CD14-positive monocyte (primary cell): Measurements from ENCODE around the gene LMNTD2. TPM values are rescaled to one million over a fixed set of nuclear protein-coding genes. Genes with fewer than 3 reads are reported as not detected.

ENCODE experiments used
- DNase-seq, 3 donors: peaks; one replicate each; pipeline ENCODE4 v3.0.0-alpha.2; 2011 to 2022
- H2AFZ ChIP-seq: 2 replicates; pipeline ENCODE4 v1.6.0; 2012; ENCODE audit warnings: mild to moderate bottlenecking, low read depth, low read length, inconsistent platforms; ENCODE audit not compliant: insufficient read depth, poor library complexity, severe bottlenecking
- H3K27ac ChIP-seq, 2 donors: 1 replicate in 1 of 2; 2 replicates in 1 of 2; pipeline ENCODE4 v1.5.1; 2012 to 2013; ENCODE audit warnings: low read length in 2 of 2, control low read depth in 1 of 2, inconsistent platforms in 1 of 2, low read depth in 1 of 2, mild to moderate bottlenecking in 1 of 2
- H3K27me3 ChIP-seq, 2 donors: one replicate each; pipeline versions ENCODE4 v1.6.0 to v1.6.1; 2011 to 2013; ENCODE audit warnings: low read length in 2 of 2; ENCODE audit not compliant: control insufficient read depth in 2 of 2, insufficient read depth in 2 of 2
- H3K36me3 ChIP-seq, 2 donors: replicated peaks in 1 of 2; 1 replicate in 1 of 2; 2 replicates in 1 of 2; pipeline versions ENCODE4 v1.5.1 to v1.6.1; 2012 to 2013; ENCODE audit warnings: low read length in 2 of 2, control low read depth in 1 of 2, inconsistent platforms in 1 of 2, mild to moderate bottlenecking in 1 of 2; ENCODE audit not compliant: insufficient read depth in 2 of 2, control insufficient read depth in 1 of 2
- H3K4me1 ChIP-seq, 2 donors: 1 replicate in 1 of 2; 2 replicates in 1 of 2; pipeline versions ENCODE4 v1.5.1 to v1.6.1; 2012 to 2013; ENCODE audit warnings: low read length in 2 of 2, control low read depth in 1 of 2, inconsistent platforms in 1 of 2, mild to moderate bottlenecking in 1 of 2, moderate library complexity in 1 of 2; ENCODE audit not compliant: insufficient read depth in 2 of 2, control insufficient read depth in 1 of 2
- H3K4me2 ChIP-seq: replicated peaks from 2 replicates; pipeline ENCODE3; 2012; ENCODE audit warnings: low read length, moderate library complexity, mild to moderate bottlenecking; ENCODE audit not compliant: poor library complexity, severe bottlenecking; ENCODE audit errors: extremely low read depth
- H3K4me3 ChIP-seq, 3 experiments: fragments of 200-600 bp in 1 of 3; sonication (generic) in 1 of 3; replicated peaks in 1 of 3; 1 replicate in 2 of 3; 2 replicates in 1 of 3; pipeline ENCODE4 v1.5.1; 2011 to 2013; ENCODE audit warnings: low read length in 3 of 3, mild to moderate bottlenecking in 3 of 3, control low read depth in 2 of 3, low read depth in 2 of 3, inconsistent platforms in 1 of 3, moderate library complexity in 1 of 3
- H3K79me2 ChIP-seq: 2 replicates; pipeline ENCODE4 v1.6.0; 2012; ENCODE audit warnings: mild to moderate bottlenecking, control low read depth, inconsistent platforms, low read length, moderate library complexity; ENCODE audit not compliant: insufficient read depth
- H3K9ac ChIP-seq: 2 replicates; pipeline ENCODE4 v1.6.0; 2017; ENCODE audit warnings: low read length, mild to moderate bottlenecking; ENCODE audit not compliant: insufficient read depth, poor library complexity, severe bottlenecking
- H3K9me3 ChIP-seq, 2 donors: replicated peaks in 1 of 2; 1 replicate in 1 of 2; 2 replicates in 1 of 2; pipeline versions ENCODE4 v1.5.1 to v1.6.1; 2012 to 2013; ENCODE audit warnings: low read length in 2 of 2, control low read depth in 1 of 2; ENCODE audit not compliant: control insufficient read depth in 1 of 2, insufficient read depth in 1 of 2
- H4K20me1 ChIP-seq: 2 replicates; pipeline ENCODE4 v1.6.0; 2012; ENCODE audit warnings: mild to moderate bottlenecking, low read length, control low read depth, moderate library complexity; ENCODE audit not compliant: insufficient read depth
- H3K27ac Mint-ChIP-seq, 7 donors: one replicate each; pipeline ENCODE4 v1.8.0; 2020; ENCODE audit warnings: mild to moderate bottlenecking in 7 of 7, mixed read lengths in 7 of 7, moderate library complexity in 6 of 7, inconsistent platforms in 2 of 7
- H3K27me3 Mint-ChIP-seq, 3 donors: one replicate each; pipeline ENCODE4 v1.8.0; 2021 to 2022; ENCODE audit warnings: low read depth in 3 of 3, mild to moderate bottlenecking in 3 of 3, mixed read lengths in 3 of 3, moderate library complexity in 3 of 3, inconsistent platforms in 1 of 3
- H3K36me3 Mint-ChIP-seq, 2 donors: one replicate each; pipeline ENCODE4 v1.8.0; 2020; ENCODE audit warnings: mixed read lengths in 2 of 2, inconsistent platforms in 1 of 2, mild to moderate bottlenecking in 1 of 2
- H3K4me1 Mint-ChIP-seq: one replicate; pipeline ENCODE4 v1.8.0; 2020; ENCODE audit warnings: mild to moderate bottlenecking, mixed read lengths
- H3K4me3 Mint-ChIP-seq, 2 donors: one replicate each; pipeline ENCODE4 v1.8.0; 2020; ENCODE audit warnings: mild to moderate bottlenecking in 2 of 2, mixed read lengths in 2 of 2, moderate library complexity in 1 of 2
- H3K9me3 Mint-ChIP-seq, 7 donors: one replicate each; pipeline ENCODE4 v1.8.0; 2020 to 2022; ENCODE audit warnings: mixed read lengths in 7 of 7, mild to moderate bottlenecking in 6 of 7, moderate library complexity in 6 of 7, inconsistent platforms in 2 of 7
- WGBS: methylation state at CpG from one replicate; pipeline ENCODE4 v1.1.5; 2013; ENCODE audit warnings: missing lambda C conversion rate; ENCODE audit not compliant: insufficient coverage; 5-methylcytosine and 5-hydroxymethylcytosine counted together
- intact Hi-C, 2 donors: fragments of 100-400 bp; cut with micrococcal nuclease; formaldehyde crosslinking; loops; one replicate each; pipeline versions ENCODE4 v1.15.0 to v1.15.1; 2023
- polyA plus RNA-seq, 3 donors: library from polyadenylated mRNA; depleted of rRNA in 1 of 3; unstranded in 2 of 3; stranded (reverse) in 1 of 3; fragments of 300-500 nt in 2 of 3; fragments of >200 nt in 1 of 3; fragmentation: Illumina TruSeq in 2 of 3; gene quantifications; 1 replicate in 2 of 3; 2 replicates in 1 of 3; pipeline ENCODE4 v1.2.3, GENCODE V29; 2012 to 2021
- TF ChIP-seq, protein P1 (sequence below): fragments of 200-600 bp; IDR thresholded peaks from one replicate; pipeline ENCODE4 v1.8.0; 2022; ENCODE audit warnings: antibody characterized with exemption, mild to moderate bottlenecking

LMNTD2 gene
- polyA plus RNA-seq, 3 donors: 0.67 to 10.6 (median 1.2) TPM

DNA sequence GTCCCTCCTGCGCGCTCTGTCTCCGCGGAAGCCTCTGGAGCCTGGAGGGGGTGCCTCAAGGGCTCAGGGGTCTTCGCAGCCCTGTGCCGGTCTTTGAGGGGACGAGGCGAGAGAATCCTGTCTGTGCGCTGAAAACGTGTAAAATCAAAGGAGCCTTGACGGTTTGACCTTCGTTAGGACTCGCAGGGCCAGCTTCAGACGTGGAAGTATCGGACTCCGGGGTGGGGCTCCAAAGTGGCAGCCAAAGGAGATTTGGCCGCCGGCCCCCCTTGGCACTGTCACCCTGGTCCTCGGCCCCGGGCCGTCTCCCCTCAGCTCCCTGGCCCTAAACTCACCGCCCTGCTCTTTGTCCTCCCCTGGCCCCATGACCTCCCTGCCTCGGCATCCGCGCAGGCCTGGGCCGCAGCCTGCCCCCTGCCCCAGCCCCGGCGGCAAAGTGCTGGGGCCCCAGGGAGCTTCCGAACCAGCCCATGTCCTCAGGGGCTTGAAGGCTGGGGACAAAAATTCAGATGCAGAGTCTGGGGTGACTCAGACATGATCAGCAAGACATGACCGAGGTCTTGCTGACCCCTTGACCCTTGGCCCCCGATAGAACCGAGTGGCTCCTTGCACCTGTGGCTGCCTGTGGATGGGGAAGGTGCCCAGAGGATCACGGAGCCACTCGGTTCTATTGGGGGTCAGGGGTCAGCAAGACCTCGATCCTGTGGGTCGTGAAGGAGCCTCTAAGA is 8.8 kb upstream of the LMNTD2 start:
- no peaks in the 10 kb centered on the region for H3K36me3 ChIP-seq
- 45% methylated on average over 36 of the region's 36 CpGs for WGBS
- H3K9me3 ChIP-seq: no peaks in the 10 kb centered on the region
- intact Hi-C loops: no loop called here
- H2AFZ ChIP-seq: peak overlapping the region; percentile 79
- Mint-ChIP-seq H3K27ac (peak overlapping the region in 2 of 7 donors; percentile 41 to 72), H3K27me3 (peaks cover 28 to 62% (median 55%) of the 10 kb centered on the region in 3 donors), H3K36me3 (peaks cover 2 to 3% of the 10 kb centered on the region in 2 donors), H3K9me3 (peaks cover 0 to 13% (median 0%) of the 10 kb centered on the region in 7 donors), H3K4me3 (peak overlapping the region; percentile 79 to 85), H3K4me1 (peaks cover 8% of the 10 kb centered on the region)
- H3K27ac ChIP-seq: no peak overlapping the region
- peaks cover 2 to 41% of the 10 kb centered on the region in 2 donors for H3K27me3 ChIP-seq
- peak overlapping the region; percentile 25 to 73 (median 31) for H3K4me3 ChIP-seq
- H3K9ac ChIP-seq: peak overlapping the region; percentile 46
- TF ChIP-seq, protein P1, sequence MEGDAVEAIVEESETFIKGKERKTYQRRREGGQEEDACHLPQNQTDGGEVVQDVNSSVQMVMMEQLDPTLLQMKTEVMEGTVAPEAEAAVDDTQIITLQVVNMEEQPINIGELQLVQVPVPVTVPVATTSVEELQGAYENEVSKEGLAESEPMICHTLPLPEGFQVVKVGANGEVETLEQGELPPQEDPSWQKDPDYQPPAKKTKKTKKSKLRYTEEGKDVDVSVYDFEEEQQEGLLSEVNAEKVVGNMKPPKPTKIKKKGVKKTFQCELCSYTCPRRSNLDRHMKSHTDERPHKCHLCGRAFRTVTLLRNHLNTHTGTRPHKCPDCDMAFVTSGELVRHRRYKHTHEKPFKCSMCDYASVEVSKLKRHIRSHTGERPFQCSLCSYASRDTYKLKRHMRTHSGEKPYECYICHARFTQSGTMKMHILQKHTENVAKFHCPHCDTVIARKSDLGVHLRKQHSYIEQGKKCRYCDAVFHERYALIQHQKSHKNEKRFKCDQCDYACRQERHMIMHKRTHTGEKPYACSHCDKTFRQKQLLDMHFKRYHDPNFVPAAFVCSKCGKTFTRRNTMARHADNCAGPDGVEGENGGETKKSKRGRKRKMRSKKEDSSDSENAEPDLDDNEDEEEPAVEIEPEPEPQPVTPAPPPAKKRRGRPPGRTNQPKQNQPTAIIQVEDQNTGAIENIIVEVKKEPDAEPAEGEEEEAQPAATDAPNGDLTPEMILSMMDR: no peak
- H4K20me1 ChIP-seq: no peaks in the 10 kb centered on the region
- peak overlapping the region; percentile 89 for H3K4me2 ChIP-seq
- DNase-seq: no peak
- peaks cover 9 to 19% of the 10 kb centered on the region in 2 donors for H3K4me1 ChIP-seq
- H3K79me2 ChIP-seq: no peaks in the 10 kb centered on the region

DNA sequence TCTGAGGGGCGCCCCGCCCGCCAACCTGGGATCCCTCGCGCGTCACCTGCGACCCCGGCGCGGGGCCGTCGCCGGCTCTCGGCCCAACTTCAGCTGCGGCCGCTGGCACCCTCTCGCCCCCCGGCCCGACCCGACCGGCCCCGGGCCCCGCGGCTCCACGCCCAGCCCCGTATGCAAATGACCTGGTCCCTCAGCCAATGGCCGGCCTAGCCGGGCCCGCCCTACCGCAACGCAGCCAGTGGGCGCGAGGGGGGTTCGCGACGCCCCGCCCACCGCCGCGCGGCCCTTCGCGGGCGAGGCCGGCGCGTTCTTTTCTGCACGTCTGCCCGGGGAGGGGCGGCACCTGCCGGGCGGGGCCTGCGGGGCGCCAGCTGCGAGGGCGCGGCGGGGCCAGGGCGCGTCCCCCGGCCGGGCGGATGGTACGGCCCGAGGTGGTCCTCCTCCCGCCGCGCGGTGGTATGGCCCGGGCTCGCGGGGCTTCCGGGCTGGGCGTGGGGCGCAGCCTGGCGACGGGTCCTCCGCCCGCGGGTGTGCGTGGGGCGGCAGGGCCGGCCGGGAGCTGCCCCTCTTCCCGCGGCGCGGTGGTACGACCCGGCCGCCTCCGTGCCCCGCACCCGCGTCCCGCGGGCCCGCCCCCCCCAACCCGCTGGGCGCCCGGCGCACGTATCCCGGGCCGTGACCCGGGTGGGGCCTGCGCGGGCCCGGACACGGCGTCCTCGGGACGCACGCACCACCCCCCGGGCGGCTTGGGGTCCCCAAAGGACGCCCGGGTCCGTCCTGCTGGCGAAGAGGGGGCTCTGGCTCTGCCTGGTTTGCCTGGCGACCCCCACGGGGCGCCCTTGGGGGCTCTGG is 8.0 kb upstream of the LMNTD2 start:
- peaks cover 0 to 13% (median 0%) of the 10 kb centered on the region in 7 donors for H3K9me3 Mint-ChIP-seq
- Histone ChIP-seq H3K27me3 (peaks cover 0 to 35% of the 10 kb centered on the region in 2 donors), H3K27ac (no peak overlapping the region), H2AFZ (peak overlapping the region; percentile 79), H4K20me1 (peaks cover 5% of the 10 kb centered on the region), H3K79me2 (no peaks in the 10 kb centered on the region), H3K4me1 (peaks cover 9 to 19% of the 10 kb centered on the region in 2 donors), H3K9ac (peak overlapping the region; percentile 46), H3K36me3 (peaks cover 0 to 6% of the 10 kb centered on the region in 2 donors), H3K4me3 (peak overlapping the region; percentile 25 to 73 (median 31)), H3K4me2 (peak overlapping the region; percentile 89), H3K9me3 (no peaks in the 10 kb centered on the region)
- peaks cover 24 to 56% (median 50%) of the 10 kb centered on the region in 3 donors for H3K27me3 Mint-ChIP-seq
- no peak overlapping the region for H3K27ac Mint-ChIP-seq
- H3K36me3 Mint-ChIP-seq: peaks cover 4 to 10% of the 10 kb centered on the region in 2 donors
- WGBS: under 1% methylated on average over 123 of the region's 123 CpGs
- DNase-seq: peak; percentile 78 to 88 (median 88)
- intact Hi-C loops: no loop called here
- peaks cover 8% of the 10 kb centered on the region for H3K4me1 Mint-ChIP-seq
- peak overlapping the region; percentile 79 to 85 for H3K4me3 Mint-ChIP-seq
- TF ChIP-seq, protein P1: no peak
